A549 treated with AZD2906 at 1 μM for 4 hours (cell line): ENCODE measurements around the gene ZFYVE9. TPM values are rescaled to one million over a fixed set of nuclear protein-coding genes. Genes with fewer than 3 reads are reported as not detected.

ENCODE experiments used
- total RNA-seq: library from RNA; stranded (reverse); fragments of 200-300 nt; extraction: Qiagen RNA extraction; gene quantifications from 5 replicates; pipeline ENCODE4 v1.2.3, GENCODE V29; 2022

Gene ZFYVE9, protein sequence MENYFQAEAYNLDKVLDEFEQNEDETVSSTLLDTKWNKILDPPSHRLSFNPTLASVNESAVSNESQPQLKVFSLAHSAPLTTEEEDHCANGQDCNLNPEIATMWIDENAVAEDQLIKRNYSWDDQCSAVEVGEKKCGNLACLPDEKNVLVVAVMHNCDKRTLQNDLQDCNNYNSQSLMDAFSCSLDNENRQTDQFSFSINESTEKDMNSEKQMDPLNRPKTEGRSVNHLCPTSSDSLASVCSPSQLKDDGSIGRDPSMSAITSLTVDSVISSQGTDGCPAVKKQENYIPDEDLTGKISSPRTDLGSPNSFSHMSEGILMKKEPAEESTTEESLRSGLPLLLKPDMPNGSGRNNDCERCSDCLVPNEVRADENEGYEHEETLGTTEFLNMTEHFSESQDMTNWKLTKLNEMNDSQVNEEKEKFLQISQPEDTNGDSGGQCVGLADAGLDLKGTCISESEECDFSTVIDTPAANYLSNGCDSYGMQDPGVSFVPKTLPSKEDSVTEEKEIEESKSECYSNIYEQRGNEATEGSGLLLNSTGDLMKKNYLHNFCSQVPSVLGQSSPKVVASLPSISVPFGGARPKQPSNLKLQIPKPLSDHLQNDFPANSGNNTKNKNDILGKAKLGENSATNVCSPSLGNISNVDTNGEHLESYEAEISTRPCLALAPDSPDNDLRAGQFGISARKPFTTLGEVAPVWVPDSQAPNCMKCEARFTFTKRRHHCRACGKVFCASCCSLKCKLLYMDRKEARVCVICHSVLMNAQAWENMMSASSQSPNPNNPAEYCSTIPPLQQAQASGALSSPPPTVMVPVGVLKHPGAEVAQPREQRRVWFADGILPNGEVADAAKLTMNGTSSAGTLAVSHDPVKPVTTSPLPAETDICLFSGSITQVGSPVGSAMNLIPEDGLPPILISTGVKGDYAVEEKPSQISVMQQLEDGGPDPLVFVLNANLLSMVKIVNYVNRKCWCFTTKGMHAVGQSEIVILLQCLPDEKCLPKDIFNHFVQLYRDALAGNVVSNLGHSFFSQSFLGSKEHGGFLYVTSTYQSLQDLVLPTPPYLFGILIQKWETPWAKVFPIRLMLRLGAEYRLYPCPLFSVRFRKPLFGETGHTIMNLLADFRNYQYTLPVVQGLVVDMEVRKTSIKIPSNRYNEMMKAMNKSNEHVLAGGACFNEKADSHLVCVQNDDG (N-terminal part only)
- 7.0 to 9.4 TPM (median 7.9 TPM) in 5 replicates for total RNA-seq

GRCh38 chr1:52141513-52142219 lies at the start of gene ZFYVE9:
ZFYVE9 (plus strand) TSS chr1:52142089; CDS start chr1:52233207, 91,118 bp downstream.

GRCh38 chr1:52365746-52366516 lies 224.0 kb downstream of the ZFYVE9 start, which contains the start of gene CC2D1B:
CC2D1B (minus strand) TSS chr1:52366205; CDS start chr1:52364620, 1,585 bp downstream.

Other genes starting within 250 kb of the ZFYVE9 start
- 4.3 to 8.4 TPM (median 4.8 TPM) in 5 replicates for gene RAB3B, start 151.4 kb upstream of the ZFYVE9 start, total RNA-seq
- gene KTI12, start 108.3 kb upstream of the ZFYVE9 start, total RNA-seq, result 15.9 to 20.8 TPM (median 17.7 TPM) in 5 replicates
- gene TXNDC12, start 86.9 kb upstream of the ZFYVE9 start, total RNA-seq, result 30.9 to 43.6 TPM (median 39.0 TPM) in 5 replicates
- gene BTF3L4, start 85.8 kb upstream of the ZFYVE9 start, total RNA-seq, result 29.0 to 41.9 TPM (median 31.3 TPM) in 5 replicates
- 18.2 to 22.9 TPM (median 20.6 TPM) in 5 replicates for gene CC2D1B, start 224.1 kb downstream of the ZFYVE9 start, total RNA-seq